HG03135 (cell line): Measurements from ENCODE around the gene ARHGAP42.

Experiments
- ATAC-seq: cut with Tn5 transposase; IDR thresholded peaks from one replicate; pipeline ENCODE4 v1.9.1; 2021; ENCODE audit warnings: mild to moderate bottlenecking, moderate library complexity; ENCODE audit not compliant: unreplicated experiment

Gene ARHGAP42

DNA sequence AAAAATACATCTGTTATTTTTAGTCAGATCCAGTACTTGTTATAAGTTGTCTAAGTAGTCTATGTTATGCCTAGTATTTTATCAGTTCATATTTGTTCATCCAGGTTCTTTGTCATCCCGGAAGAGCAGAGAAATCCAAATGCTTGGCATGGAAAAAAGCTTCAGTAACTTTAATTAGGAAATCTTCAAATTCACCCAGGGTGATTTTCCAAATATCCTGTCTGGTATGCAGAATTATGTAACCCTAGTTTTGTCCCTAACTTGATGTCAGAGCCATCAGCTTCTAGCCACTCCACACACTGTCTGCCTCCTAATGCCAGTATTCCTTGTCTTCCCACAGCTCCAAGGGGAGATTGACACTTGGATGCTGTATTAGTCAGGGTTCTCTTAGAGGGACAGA, 216.2 kb downstream of the ARHGAP42 start:
- no peak for ATAC-seq

- no peak for ATAC-seq
These were observed 218.6 kb downstream of the ARHGAP42 start for GRCh38 chr11:100905684-100906083.

DNA sequence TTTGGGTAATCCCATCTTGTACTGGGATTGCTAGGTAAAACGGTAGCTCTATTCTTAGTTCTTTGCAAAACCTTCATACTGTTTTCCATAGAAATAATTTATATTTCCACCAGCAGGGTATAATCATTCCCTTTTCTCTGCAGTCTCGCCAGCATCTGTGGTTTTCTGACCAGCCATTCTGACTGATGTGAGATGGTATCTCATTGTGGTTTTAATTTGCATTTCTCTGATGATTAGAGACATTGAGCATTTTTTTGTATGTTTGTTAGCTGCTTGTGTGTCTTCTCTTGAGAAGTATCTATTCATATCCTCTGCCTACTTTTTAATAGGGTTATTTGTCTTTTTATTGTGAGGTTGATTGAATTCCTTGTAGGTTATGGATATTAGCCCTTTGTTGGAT, 221.7 kb downstream of the ARHGAP42 start:
- ATAC-seq: peak; percentile 42

- peak; percentile 90 for ATAC-seq
These were observed 223.7 kb downstream of the ARHGAP42 start for GRCh38 chr11:100910808-100911207.

DNA sequence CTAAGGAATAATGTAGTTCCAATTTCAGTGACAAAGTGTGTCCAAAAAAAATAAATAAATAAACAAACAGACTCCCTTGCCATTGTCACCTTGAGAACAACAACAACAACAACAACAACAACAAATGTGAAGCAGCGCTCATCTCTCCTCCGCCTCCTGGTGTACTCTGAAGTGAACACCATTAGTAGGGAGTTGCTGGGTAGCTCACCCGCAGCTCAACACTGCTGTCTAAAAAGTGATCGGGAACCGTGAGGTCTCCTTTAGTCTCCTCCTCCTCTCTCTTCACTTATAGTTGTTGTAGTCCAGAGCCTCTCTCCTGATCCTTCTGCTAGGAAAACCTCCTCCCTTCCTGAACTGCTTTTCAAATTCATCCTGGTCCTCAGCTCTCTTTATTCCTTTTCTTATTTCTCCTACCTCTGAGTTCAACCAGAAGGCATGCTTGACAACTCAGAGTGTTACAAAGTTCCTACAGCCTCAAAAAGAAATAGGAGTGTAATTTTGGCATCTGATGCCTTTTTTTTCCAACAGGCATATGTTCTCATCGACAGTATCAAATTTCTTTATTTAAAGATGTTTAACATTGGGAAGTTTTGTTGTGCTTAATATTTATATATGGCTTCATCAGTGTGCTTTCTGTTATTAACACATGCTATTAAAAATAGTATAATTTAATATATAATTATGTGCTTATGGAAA, 227.5 kb downstream of the ARHGAP42 start:
- no peak for ATAC-seq

DNA sequence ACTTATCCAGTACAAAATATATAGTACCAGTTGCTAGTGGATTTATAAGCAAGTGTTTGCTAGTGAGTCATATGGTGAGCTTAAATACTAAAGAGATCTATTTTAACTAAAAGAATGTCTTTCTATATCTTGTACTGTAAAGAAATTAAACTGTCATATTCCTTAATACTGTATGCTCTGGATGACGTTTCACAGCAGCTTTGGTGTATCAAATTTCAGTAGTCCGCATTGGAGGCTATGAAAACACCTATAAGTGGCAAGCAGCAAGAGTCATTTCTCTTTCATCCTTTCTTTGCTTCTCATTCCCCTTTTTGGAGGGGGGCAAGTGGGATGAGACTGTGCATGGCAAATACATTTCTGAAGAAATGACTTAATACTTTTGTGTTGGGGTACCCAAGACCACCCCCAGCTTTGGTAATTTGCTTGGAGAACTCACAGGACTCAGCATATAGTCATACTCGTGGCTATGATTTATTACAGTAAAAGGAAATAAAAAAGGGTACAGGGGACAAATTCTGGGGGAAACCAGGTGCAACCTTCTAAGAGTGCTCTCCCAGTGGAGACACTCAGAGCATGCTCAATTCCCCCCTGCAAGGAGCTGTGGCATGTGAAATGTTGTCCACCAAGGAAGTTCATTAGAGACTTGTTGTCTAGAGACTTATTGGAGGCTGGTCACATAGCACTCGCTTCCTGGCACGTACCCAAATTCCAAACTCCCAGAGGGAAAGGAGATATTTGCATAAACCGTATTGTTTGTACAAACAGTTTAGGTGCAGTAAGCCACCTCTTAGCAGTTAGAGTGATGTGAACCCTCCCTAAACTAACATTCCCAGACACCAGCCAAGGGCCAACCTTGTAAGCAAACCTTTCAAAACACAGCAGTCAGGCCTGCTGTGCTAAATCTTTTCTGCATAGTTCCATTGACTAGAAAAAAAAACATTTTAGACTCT, 231.7 kb downstream of the ARHGAP42 start:
- ATAC-seq: no peak

- no peak for ATAC-seq
These were observed 233.5 kb downstream of the ARHGAP42 start for GRCh38 chr11:100920593-100920992.

DNA sequence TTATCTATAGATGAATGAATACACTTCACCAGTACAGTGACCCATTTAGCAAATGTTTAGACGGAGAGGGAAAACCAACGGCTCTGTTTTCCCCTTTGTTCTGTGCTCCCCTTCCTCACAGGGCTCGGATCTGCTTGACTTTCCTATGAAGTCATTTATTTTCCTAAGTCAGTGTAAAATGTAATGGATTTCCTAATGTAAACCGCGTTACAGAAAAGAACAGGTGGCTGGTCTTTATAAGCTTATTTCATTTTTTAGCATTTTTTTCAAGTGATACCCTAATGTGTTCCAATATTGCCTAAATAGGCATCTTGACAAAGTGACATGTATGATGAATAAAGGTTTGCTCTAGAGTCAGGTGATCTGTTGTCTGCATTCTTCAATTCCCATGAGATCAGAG, 235.0 kb downstream of the ARHGAP42 start:
- ATAC-seq: no peak

DNA sequence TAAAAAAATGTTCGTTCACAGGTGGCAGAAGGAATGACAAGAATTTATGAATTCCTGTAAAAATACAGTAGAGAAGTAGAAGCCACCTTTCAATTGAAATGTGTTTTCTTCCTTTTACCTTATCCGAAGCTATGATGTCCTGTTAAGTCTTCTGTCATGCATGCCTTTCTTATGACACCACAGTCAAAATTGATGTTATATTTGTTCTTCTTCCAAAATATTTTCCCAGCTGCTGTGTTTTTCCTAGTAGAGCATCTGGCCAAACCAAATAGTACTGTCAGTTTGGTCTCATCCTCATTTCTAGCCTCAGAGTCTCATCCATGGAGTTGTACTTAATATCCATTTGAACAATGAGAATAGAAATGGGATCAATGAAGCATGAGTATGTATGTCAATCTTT, 236.5 kb downstream of the ARHGAP42 start:
- ATAC-seq: no peak

- peak; percentile 83 for ATAC-seq
These were observed 238.8 kb downstream of the ARHGAP42 start for GRCh38 chr11:100925935-100926334.

- ATAC-seq: no peak
These were observed 240.5 kb downstream of the ARHGAP42 start for GRCh38 chr11:100927579-100927978.

- no peak for ATAC-seq
These were observed 241.3 kb downstream of the ARHGAP42 start for GRCh38 chr11:100928426-100928825.

DNA sequence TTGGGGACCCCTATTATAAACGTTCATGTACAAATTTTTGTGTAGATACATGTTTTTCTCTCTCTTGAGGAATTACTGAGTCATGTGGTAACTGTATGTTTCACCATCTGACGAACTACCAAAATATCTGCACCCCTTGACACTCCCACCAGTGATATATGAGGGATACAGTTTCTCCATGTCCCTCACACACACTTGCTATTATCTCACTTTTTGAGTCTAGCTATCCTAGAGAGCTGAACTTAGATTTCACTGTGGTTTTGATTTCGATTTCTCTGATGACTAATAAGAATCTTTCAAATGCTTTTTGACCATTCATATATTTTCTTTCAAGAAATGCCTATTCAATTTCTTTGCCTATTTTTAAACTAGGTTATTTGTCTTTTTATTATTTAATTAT, 242.3 kb downstream of the ARHGAP42 start:
- peak; percentile 66 for ATAC-seq

- no peak for ATAC-seq
These were observed 243.2 kb downstream of the ARHGAP42 start for GRCh38 chr11:100930185-100930778.

DNA sequence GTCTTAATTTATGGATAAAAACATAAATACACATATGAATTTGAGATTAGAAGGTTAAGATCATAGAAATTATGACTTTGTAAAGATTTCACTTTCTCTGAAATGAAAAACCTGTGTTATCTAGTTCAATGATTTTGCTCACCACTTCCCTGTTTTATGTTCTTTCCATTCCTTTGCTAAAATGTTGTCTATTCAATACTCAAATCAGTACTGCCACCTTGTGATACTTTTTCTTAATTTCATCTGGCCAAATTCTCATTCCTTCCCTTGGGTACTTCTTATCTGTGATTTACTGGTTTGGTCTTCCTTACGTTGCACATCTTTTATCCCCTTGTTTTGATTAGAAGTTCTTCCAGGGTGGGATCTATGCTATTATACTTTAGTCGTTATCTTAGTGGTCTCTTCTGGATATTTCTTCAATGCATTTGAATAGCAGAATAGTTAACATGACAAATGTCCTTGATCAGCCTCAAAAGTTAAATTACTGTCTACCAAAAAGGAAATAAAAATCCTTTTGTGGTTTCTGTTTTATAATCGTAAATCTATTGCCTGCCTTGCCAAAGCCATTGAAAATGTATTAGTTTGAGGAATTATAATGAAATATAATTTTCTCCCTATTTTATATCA, 245.5 kb downstream of the ARHGAP42 start:
- ATAC-seq: peak; percentile 45

GRCh38 chr11:100936781-100937180, 249.7 kb downstream of the ARHGAP42 start:
- ATAC-seq: no peak

- no peak for ATAC-seq
These were observed 252.5 kb downstream of the ARHGAP42 start for GRCh38 chr11:100939571-100939970.

DNA sequence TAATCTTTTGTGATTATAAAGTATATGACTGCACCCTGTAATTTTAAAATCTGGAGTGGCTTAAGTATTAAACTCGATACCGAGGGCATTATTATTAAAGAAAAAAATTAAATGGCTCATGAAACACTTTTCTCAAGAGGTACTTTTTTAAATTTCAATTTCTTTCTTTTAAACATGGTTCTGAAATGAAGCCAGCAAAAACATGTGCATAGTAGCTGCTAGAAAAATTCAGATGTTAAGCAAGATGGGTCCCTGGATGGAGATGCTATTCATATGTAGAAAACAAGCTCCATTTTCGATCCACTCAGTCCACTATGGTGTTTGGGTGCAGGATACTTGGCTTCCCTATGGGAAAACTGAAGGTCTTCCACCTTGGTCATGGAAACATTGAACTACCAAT, 253.0 kb downstream of the ARHGAP42 start:
- no peak for ATAC-seq

DNA sequence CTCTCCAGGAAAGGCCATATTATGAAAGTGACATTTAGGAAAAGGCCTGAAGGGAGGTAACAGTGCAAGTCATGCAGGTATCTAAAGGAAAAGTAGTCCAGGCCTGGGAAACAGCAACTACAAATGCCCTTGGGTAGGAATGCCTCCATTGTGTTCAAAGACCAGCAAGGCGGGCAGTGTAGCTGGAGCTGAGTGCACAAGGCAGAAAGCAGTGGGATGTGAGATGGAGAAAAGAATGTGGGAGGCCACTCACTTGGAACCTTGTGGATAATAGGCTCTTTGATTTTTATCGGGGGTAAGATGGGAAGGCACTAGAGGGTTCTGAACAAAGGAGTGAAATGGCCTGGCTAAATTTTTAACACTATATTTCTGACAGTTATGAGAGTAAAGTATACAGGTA, 253.9 kb downstream of the ARHGAP42 start:
- no peak for ATAC-seq

- ATAC-seq: no peak
These were observed 254.9 kb downstream of the ARHGAP42 start for GRCh38 chr11:100942016-100942415.

GRCh38 chr11:100948936-100949335, 261.8 kb downstream of the ARHGAP42 start:
- no peak for ATAC-seq
